GOT3 (cell line): ENCODE measurements around the gene ZFY.
"Not testable (repeated sequence)": the region's sequence is repeated elsewhere in the genome, so short reads cannot be mapped to it uniquely, and the experiment has no call there.

ENCODE experiments used
- DNase-seq: peaks from one replicate; lab custom pipeline; 2025; ENCODE audit warnings: mixed read lengths; lab: John Stamatoyannopoulos, UW

ZFY gene

DNA sequence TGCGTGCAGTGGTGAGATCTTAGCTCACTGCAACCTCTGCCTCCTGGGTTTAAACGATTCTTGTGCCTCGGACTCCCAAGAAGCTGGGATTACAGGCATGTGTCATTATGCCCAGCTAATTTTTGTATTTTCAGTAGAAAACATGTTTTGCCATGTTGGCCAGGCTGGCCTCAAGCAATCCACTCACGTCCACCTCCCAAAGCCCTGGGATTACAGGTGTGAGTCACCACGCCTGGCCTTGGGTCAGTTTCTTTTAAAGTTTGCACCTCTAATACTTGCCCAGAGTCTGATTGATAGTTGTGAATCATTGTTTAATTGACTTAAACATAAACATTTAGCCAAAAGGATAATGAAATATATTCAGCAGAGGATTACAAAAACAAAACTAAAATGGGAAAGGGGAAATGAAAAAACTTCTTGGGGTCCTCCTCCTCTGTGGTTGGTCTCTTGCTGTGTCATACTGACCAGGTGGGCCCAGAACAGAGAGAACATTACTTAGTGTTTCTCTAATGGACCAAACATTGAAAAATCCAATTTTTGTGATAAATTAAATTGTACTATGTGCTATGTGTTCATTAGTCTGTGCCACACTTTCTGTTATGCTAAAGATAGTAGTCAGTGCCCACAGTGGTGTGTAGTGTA lies 38.0 kb downstream of the ZFY start:
- no peak for DNase-seq

- no peak for DNase-seq
Measured at GRCh38 chrY:2979283-2979682, 44.1 kb downstream of the ZFY start.

DNA sequence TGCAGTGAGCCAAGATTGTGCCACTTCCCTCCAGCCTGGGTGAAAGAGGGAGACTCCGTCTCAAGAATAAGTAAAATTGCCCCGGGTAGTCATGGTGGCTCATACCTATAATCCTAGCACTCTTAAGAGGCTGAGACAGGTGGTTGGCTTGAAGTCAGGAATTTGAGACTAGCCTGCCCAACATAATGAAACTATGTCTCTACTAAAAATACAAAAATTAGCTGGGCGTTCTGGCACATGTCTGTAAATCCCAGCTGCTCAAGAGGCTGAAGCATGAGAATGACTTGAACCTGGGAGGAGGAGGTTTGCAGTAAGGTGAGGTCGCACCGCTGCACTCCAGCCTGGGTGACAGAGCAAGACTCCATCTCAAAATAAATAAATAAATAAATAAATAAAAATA lies 49.3 kb downstream of the ZFY start:
- DNase-seq, result no peak

- DNase-seq, result not testable (repeated sequence)
Measured at GRCh38 chrY:2987178-2987577, 52.0 kb downstream of the ZFY start.

DNA sequence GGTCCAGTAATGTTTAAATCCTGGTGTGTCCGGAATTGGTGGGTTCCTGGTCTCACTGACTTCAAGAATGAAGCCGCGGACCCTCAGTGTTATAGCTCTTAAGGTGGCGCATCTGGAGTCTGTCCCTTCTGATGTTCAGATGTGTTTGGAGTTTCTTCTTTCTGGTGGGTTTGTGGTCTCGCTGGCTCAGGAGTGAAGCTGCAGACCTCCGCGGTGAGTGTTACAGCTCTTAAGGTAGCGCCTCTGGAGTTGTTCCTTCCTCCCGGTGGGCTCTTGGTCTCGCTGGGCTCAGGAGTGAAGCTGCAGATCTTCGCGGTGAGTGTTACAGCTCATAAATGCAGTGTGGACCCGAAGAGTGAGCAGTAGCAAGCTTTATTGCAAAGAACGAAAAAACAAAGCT lies 62.2 kb downstream of the ZFY start:
- DNase-seq, result not testable (repeated sequence)

- no peak for DNase-seq
Measured at GRCh38 chrY:3002190-3002589, 67.0 kb downstream of the ZFY start.

GRCh38 chrY:3002680-3003515 lies 67.7 kb downstream of the ZFY start:
- DNase-seq, result no peak

DNA sequence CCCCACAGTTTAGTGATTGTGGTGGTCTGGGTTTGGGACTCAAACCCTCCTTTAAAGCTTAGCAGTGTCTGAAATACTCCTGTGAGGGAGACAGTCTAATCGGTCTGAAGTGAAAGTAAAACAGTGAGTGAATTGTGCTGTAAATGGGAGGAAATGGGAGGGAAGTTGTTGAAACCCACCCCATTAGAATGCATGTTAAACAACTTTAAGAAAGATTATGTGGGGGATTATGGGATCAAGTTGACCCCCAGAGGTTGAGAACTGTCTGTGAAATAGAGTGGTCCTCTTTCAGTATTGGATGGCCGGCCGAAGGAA lies 68.3 kb downstream of the ZFY start:
- DNase-seq, result no peak

GRCh38 chrY:3003846-3004245 lies 68.7 kb downstream of the ZFY start:
- DNase-seq, result no peak

- not testable (repeated sequence) for DNase-seq
Measured at GRCh38 chrY:3006031-3006430, 70.8 kb downstream of the ZFY start.

GRCh38 chrY:3007967-3008366 lies 72.8 kb downstream of the ZFY start:
- no peak for DNase-seq

DNA sequence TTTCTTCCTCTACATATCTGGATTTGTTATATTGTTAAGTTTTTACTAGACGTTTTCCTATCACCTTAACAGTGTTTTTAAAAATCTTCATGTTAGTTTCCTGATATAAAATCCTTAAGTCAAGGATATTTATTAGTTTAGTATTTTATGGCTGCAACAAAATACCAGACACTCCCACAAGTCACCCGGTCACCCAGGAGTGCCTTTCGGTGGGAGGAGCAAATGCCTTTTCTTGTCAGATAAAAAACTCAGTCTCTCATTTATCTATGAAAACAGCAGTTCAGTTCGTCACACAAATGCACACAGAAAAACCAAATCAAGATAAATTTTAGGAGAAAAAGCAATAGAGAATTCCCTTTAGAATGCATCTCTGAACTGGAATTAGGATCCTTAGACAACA lies 77.0 kb downstream of the ZFY start:
- DNase-seq, result no peak

- no peak for DNase-seq
Measured at GRCh38 chrY:3016594-3016993, 81.4 kb downstream of the ZFY start.

DNA sequence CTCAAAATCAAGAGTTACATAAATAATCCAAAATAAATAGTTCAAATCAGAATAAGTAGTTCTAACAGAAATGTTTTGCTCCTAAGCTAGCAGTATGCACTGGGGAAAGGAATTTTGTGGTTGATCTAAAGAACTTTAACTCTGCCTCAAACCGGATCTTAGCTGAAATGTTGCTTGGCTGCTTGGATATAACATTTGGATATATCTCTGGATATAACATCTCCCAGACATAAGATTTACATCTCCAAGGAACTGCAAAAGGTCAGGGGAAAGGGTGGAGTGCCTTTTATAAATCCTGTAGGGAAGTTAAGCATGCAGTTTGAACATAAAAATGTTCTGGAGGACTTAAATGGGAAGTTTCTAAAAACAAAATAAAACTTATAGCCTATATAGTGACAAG lies 83.4 kb downstream of the ZFY start:
- no peak for DNase-seq

DNA sequence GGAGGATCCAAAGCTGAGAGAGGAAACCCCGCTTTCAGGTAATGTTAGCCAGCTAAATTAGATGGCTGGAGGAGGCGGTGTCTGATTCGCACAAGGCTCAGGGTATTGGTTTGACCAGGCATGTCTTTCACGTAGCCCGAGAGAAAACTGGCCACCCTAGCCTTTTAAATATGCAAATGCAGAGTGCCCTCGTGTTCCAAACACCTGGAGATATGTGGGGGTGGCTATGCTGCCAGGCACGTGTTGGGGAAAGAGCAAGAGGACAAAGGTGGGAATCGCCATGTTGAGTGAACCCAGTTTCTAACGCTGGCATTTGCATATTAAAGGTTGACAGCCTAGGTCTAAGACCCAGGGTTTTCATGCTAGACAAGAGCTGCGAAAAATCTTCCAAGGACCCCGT lies 84.4 kb downstream of the ZFY start:
- DNase-seq, result no peak

DNA sequence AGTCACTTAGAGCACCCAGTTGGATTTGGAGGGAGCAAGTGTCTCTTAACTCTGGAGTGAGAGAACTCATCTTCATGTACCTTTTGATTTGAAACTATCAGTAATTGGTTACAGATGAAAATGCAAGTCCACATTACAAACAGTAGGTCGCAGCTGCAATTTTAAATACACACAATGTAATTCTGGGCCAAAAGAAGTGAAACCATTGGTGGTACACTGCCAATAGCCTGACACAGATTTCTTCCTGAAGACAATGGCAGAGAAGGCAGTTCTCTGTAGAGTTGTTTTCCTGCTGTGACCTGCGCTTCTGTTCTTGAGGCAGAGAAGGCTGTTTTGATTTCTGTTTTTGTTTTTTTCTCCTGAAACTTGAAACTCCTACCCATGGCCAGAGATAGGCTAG lies 86.0 kb downstream of the ZFY start:
- DNase-seq, result no peak

DNA sequence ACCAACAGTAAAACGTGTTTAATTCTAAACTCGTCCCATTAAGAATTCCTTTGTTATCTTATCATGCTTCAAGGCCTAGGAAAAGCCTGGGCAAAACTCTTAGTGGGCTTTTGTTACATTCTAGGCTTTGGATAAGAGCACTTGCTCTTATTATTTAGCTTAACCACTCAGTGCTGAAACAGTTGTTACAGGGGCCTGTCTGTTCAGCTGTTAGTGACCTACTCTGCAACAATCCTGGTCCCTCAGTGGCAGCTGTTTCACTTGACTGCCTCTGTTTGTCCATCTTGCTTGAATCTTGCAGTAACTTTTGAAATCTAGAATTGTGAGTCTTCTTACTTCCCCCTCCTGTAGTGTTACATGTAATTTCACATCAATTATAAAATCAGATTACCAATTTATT lies 88.4 kb downstream of the ZFY start:
- no peak for DNase-seq

DNA sequence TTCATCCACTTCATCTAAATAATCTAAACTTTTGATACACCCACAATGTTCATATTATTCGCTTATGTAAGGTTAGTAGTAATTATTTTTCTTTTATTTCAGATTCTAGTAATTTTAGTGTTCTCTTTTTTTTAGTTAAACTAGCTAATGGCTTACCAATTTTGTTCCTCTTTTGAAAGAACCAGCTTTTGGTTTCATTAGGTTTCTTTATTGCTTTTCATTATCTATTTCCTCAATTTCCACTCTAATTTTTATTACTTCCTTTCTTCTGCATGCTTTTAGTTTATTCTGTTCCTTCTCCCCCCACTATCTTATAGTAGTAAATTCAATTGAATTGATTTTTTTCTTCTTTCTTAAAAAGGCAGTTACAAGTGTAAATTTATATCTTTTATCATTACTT lies 90.2 kb downstream of the ZFY start:
- no peak for DNase-seq
